Skeletal muscle satellite cell (primary cell): ENCODE measurements around the gene PSMD7.

Experiments
- H3K27me3 ChIP-seq: 2 replicates; pipeline ENCODE4 v1.7.0; 2013; ENCODE audit warnings: low read length; ENCODE audit not compliant: control insufficient read depth, insufficient read depth
- H3K36me3 ChIP-seq: 2 replicates; pipeline ENCODE4 v1.7.0; 2013; ENCODE audit warnings: mild to moderate bottlenecking, control low read depth, low read length; ENCODE audit not compliant: insufficient read depth
- H3K4me1 ChIP-seq: 2 replicates; pipeline ENCODE4 v1.7.0; 2013; ENCODE audit warnings: low read length; ENCODE audit not compliant: control insufficient read depth, insufficient read depth
- H3K4me2 ChIP-seq: 2 replicates; pipeline ENCODE4 v1.7.0; 2013; ENCODE audit warnings: mild to moderate bottlenecking, low read length
- H3K4me3 ChIP-seq: 2 replicates; pipeline ENCODE4 v1.7.0; 2013; ENCODE audit warnings: low read length
- H3K9ac ChIP-seq: 2 replicates; pipeline ENCODE4 v1.7.0; 2013; ENCODE audit warnings: mild to moderate bottlenecking, low read depth, low read length, moderate library complexity
- H3K9me3 ChIP-seq: replicated peaks from 2 replicates; pipeline ENCODE4 v1.7.0; 2013; ENCODE audit warnings: mild to moderate bottlenecking, control low read depth, low read length

Gene PSMD7

DNA sequence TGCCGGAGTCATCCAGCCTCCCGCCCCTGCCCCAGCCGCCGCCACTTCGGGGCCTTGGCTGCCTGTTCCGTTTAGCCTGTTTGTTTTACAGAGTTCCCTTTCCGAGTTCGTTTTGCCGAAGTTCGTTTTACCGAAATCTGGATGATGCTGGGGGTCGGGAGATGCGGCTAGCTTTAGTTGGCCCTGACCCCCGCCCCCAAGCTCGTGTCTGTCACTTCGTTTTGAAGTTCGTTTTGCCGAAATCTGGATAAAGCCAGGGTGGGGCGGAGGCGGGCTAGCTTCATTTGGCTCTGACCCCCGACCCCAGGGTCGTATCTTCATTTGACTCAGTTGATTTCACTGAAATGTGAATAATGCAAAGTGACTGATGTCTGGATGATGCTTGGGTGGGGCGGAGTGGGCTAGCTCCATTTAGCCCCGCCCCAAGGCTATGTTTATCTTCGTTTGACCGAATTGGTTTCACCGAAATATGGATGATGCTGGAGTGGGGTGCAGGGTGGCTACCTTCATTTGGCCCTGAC is 591 bp downstream of the PSMD7 start:
- no peaks in the 10 kb centered on the region for H3K27me3 ChIP-seq
- peaks cover 14% of the 10 kb centered on the region for H3K4me1 ChIP-seq
- H3K9ac ChIP-seq: peak overlapping the region; percentile 100
- H3K9me3 ChIP-seq: no peaks in the 10 kb centered on the region
- H3K4me3 ChIP-seq: peak overlapping the region; percentile 99
- peak overlapping the region; percentile 81 for H3K4me2 ChIP-seq
- H3K36me3 ChIP-seq: peaks cover 29% of the 10 kb centered on the region

DNA sequence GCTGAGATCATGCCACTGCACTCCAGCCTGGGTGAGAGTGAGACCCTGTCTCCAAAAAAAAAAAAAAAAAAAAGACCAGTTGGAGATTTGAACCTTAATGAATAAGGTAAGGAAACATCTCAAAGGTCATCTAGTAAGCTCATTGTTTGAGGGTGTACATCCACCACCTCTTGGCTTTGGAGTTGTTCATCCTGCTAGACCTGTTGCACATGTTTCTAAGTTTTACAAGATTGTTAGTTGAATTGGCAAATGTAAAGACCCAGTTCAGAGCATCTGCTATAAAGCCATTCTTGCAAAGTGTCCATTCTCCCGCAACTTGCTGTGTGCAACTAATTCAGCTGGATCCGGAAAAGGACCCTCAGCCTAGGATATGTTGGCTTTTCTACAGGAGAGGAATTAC is 1.5 kb downstream of the PSMD7 start:
- Histone ChIP-seq H3K9me3 (no peaks in the 10 kb centered on the region), H3K36me3 (peaks cover 38% of the 10 kb centered on the region), H3K4me1 (peaks cover 14% of the 10 kb centered on the region), H3K27me3 (no peaks in the 10 kb centered on the region), H3K4me3 (peak overlapping the region; percentile 99), H3K4me2 (peak overlapping the region; percentile 81), H3K9ac (peak overlapping the region; percentile 100)

DNA sequence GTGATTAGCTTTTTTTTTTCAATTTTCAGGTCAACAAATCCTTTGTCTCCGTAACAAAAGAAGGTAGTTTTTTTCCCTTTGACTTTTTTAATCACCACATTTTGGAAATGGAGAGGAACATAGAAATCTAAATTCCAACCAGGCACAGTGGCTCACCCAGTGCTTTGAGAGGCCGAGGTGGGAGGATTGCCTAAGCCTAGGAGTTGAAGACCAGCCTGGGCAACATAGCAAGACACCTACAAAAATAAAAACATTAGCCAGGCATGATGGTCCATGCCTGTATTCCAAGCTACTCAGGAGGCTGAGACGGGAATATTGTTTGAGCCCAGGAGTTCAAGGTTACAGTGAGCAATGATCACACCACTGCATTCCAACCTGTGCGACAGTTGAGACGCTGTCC is 5.7 kb downstream of the PSMD7 start:
- peaks cover 9% of the 10 kb centered on the region for H3K4me1 ChIP-seq
- no peak overlapping the region for H3K9ac ChIP-seq
- H3K36me3 ChIP-seq: peaks cover 79% of the 10 kb centered on the region
- no peak overlapping the region for H3K4me2 ChIP-seq
- no peaks in the 10 kb centered on the region for H3K27me3 ChIP-seq
- no peak overlapping the region for H3K4me3 ChIP-seq
- no peaks in the 10 kb centered on the region for H3K9me3 ChIP-seq

DNA sequence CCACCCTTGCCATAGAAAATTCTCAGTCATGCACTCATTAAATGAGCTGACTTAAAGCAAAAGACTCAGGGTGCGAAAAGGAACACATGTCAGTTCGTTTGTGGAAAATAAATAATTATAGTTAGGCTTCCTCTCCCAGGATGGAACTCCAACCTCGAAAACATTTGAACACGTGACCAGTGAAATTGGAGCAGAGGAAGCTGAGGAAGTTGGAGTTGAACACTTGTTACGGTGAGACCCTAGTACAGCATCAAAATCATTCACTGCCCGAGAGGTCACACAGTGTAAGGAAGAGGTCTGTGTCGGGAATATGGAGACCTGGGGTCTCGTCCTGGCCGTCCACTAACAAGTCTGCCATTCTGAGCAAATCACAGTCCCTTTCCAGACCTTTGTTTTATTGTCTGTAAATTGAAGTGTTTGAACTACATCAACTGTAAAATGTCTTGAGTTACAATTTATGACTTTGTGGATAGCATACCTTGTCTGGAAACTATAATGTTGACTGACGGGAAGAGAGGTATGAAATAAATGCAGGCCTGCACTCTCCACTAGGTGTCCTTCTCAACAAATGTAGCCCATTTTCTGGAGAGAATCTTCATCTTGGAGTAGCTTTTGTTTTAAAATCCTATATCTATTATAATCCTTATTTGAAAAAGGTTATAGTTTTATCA is 7.7 kb downstream of the PSMD7 start:
- Histone ChIP-seq H3K4me3 (no peak overlapping the region), H3K36me3 (peaks cover 82% of the 10 kb centered on the region), H3K4me2 (no peak overlapping the region), H3K27me3 (no peaks in the 10 kb centered on the region), H3K4me1 (no peaks in the 10 kb centered on the region), H3K9me3 (no peaks in the 10 kb centered on the region), H3K9ac (no peak overlapping the region)

DNA sequence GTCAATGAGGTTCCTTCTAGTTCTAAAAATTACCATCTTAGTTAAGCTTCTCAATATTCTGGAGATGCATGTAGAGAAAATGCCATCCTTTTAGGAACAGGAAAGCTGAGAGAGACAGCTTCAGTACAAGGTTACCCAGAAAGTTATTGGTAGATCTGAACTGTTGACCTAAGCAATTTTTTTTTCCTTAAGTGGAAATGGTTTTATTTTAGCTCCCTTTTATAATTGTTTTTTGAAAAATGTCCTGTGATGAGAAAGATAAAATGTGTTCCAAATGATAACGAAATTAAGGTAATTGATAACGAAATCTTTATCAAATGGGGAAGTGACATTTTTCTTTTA is 8.2 kb downstream of the PSMD7 start:
- Histone ChIP-seq H3K4me2 (no peak overlapping the region), H3K9ac (no peak overlapping the region), H3K4me1 (no peaks in the 10 kb centered on the region), H3K36me3 (peaks cover 77% of the 10 kb centered on the region), H3K9me3 (no peaks in the 10 kb centered on the region), H3K27me3 (no peaks in the 10 kb centered on the region), H3K4me3 (no peak overlapping the region)

DNA sequence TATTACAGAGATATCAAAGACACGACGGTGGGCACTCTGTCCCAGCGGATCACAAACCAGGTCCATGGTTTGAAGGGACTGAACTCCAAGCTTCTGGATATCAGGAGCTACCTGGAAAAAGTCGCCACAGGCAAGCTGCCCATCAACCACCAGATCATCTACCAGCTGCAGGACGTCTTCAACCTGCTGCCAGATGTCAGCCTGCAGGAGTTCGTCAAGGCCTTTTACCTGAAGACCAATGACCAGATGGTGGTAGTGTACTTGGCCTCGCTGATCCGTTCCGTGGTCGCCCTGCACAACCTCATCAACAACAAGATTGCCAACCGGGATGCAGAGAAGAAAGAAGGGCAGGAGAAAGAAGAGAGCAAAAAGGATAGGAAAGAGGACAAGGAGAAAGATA is 8.7 kb downstream of the PSMD7 start:
- H3K4me2 ChIP-seq: no peak overlapping the region
- H3K4me3 ChIP-seq: no peak overlapping the region
- H3K4me1 ChIP-seq: no peaks in the 10 kb centered on the region
- H3K9me3 ChIP-seq: no peaks in the 10 kb centered on the region
- no peak overlapping the region for H3K9ac ChIP-seq
- no peaks in the 10 kb centered on the region for H3K27me3 ChIP-seq
- H3K36me3 ChIP-seq: peaks cover 73% of the 10 kb centered on the region

DNA sequence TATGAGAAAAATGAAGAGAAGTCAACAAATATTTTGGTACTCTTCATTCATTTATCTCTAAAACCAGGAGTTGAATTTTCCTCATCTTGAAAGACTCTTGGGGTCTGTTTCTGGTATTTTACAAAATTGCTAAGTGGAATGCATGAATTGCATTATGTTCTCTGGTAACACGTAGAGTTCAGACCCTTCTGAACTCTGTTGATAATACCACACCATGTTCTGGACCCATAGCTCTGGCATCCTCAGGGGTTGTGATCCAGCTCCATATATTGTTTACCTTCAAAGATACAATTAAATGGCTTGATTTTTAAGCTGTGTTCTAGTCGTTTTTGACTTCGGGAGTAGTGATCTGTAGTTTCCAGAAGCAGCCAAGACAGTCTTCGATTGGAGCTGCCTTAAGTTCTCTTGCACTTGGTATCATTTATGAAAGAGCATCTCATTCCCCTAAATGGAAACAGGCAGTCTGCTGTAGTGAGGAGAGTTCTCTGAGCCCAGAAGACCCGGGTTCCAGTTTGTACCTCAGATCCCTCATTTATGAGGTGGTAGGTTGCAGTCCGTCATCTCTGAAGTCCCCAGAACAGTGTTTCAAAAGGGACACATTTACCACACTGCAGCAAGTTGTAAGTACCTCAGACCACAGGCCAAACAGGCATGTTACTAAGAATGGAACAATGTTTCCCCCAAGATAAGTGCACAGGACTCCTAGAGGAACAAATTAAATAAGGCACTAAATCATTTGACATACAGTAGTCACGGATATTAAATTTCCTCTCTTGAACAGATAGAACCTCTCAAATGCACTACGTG is 9.6 kb downstream of the PSMD7 start:
- H3K4me2 ChIP-seq: no peak overlapping the region
- H3K4me1 ChIP-seq: no peaks in the 10 kb centered on the region
- H3K4me3 ChIP-seq: no peak overlapping the region
- H3K9ac ChIP-seq: no peak overlapping the region
- no peaks in the 10 kb centered on the region for H3K9me3 ChIP-seq
- H3K36me3 ChIP-seq: peaks cover 64% of the 10 kb centered on the region
- H3K27me3 ChIP-seq: no peaks in the 10 kb centered on the region

DNA sequence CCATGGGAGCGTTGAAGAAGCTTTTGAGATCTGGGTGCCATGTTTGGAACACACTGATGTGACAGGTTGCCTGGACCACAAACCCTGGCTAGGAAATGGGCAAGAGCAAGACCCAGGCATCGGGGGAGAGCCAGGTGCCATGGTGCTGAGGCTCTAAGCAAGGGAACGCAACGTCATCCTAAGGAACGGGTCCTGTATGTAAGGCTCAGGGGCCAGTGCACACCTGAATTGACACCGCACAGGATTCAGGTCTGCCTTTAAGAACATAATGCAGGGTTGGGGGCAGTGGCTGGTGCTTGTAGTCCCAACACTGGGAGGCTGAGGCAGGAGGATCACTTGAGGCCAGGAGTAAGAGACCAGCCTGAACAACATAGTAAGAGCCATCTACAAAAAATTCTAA is 10.8 kb downstream of the PSMD7 start:
- H3K36me3 ChIP-seq: peaks cover 52% of the 10 kb centered on the region
- H3K27me3 ChIP-seq: no peaks in the 10 kb centered on the region

DNA sequence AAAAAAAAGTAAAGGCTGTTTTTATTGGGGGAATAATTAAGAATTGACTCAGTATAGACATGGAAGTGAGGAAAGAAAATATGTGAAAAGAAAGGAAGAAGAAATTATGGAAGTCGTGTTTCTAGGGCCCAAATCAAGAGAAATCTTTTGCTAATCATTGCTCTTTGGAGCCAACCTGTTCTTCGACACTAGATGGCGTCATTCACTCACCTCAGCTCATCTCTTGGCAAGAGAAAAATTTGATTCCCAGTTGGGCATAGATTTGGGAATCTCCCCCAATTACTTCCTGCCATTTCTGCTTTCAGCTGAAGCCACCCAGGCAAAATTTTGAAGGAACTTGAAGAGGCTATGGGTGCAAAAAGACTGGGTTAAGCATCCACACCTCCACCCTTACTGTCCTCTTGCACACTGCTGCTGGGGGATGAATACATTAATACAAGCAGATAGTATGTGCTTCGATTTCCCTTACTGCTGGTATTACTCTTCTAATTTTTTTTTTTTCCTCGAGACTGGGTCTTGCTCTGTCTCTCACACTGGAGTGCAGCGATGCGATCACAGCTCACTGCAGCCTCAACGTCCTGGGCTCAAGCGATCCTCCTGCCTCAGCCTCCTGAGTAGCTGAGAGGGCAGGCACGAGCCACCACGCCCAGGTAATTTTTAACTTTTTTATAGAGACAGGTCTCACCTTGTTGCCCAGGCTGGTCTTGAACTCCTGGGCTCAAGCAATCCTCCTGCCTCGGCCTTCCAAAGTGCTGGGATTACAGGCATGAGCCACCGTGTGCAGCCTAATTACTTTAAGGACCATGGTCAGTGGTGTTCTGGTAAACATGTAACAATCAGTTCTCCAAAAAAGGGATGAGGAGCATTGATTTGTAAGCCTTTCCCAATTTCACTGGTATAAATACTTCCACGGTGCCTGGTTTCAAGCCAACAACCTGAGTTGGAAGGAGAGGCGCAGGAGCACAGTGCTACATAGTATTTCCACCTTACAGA is 13.5 kb downstream of the PSMD7 start:
- no peak overlapping the region for H3K9ac ChIP-seq
- H3K4me3 ChIP-seq: no peak overlapping the region
- H3K27me3 ChIP-seq: no peaks in the 10 kb centered on the region
- peaks cover 25% of the 10 kb centered on the region for H3K36me3 ChIP-seq
- no peaks in the 10 kb centered on the region for H3K4me1 ChIP-seq
- no peaks in the 10 kb centered on the region for H3K9me3 ChIP-seq
- no peak overlapping the region for H3K4me2 ChIP-seq

More for the DNA sequence above, 10.8 kb downstream of the PSMD7 start:
- no peaks in the 10 kb centered on the region for H3K4me1 ChIP-seq
- no peak overlapping the region for H3K4me3 ChIP-seq
- no peaks in the 10 kb centered on the region for H3K9me3 ChIP-seq
- H3K9ac ChIP-seq: no peak overlapping the region
- H3K4me2 ChIP-seq: no peak overlapping the region

DNA sequence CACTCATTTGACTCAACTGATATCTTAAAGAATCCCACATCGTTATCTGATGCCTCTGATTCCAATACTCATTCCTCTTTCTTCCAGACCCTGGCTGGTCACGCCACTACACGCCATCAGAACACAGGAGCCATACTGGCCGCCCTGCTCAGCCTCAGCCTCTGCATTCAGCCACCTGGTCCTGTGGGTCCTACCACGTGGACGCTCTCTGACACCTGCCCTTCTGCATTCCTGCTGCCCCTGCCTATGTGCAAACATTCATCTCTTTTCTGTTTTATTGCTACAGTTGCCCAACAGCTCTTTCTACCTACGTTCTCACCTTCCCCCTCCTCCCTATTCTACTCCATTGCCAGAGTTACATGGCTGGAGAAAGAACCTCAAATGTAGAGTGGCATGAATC is 18.4 kb downstream of the PSMD7 start:
- no peaks in the 10 kb centered on the region for H3K27me3 ChIP-seq
- no peak overlapping the region for H3K4me3 ChIP-seq
- no peak overlapping the region for H3K9ac ChIP-seq
- no peaks in the 10 kb centered on the region for H3K9me3 ChIP-seq
- H3K4me1 ChIP-seq: no peaks in the 10 kb centered on the region
- no peak overlapping the region for H3K4me2 ChIP-seq
- H3K36me3 ChIP-seq: no peaks in the 10 kb centered on the region

DNA sequence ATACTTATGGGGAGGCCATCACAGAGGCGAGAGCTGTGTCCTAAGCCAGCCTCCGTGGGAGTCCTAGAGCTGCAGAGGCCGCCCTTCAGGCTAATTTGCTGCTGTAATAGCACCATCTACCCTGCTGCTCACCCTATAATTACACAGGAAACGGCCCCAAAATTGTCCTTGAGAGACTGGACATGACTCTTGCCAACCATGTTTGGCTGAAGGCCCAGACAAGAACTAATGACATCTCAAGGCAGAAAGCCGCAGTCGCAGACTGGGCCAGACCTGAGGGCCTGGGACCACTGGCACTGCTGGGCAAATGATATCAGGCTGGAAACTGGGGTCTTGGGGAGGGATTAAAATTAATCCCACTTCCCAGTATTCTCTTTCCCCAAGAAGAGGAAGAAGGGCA is 24.1 kb downstream of the PSMD7 start:
- no peak overlapping the region for H3K9ac ChIP-seq
- peaks cover 6% of the 10 kb centered on the region for H3K36me3 ChIP-seq
- no peaks in the 10 kb centered on the region for H3K27me3 ChIP-seq
- H3K4me3 ChIP-seq: no peak overlapping the region
- no peaks in the 10 kb centered on the region for H3K9me3 ChIP-seq
- H3K4me2 ChIP-seq: no peak overlapping the region
- H3K4me1 ChIP-seq: no peaks in the 10 kb centered on the region
